ENCODE measurements around the gene HPS4.

DNA sequence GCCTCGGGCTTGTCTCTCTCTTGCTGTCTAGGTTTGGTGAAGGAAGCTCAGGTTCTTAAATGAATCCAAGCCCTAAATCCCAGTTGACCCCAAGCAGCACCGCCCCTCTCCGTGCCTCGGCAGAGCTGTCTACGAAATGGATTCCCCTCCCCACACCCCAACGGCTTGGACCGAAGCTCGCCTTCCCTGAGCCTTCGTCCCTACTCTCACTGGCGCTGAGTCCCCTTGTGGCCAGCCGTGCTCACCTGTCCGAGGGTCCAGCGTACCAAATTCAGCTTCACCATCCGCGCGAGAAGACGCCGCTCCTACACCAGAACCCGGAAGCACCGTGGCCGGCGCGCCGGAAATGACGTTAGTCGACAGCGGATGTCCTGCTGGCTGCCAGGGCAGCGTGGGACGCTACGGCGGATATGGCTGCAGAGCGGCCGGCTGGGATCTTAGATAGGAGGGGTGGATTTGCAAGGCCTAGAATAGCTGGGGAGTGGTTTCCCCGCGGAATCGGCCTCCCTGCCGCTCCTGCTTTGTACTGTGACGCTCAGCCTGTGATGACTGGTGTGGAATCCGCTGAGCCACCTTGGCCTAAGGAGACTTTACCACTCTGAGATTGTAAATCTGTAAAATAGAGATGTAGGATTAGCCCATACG, 28.7 kb upstream of the HPS4 start, which contains the start of gene TFIP11:
- TF ChIP-seq ZNF274 (IDR thresholded peaks at IDR 0.05; ENCODE audit: low read depth, low read length), result no peak
- no peak for TF ChIP-seq SUZ12 (IDR thresholded peaks at IDR 0.05; ENCODE audit: extremely low read depth, insufficient read depth, insufficient read length)
